Activated CD8-positive, alpha-beta memory T cell treated with anti-CD3 and anti-CD28 coated beads, Interleukin-2, amount 50 U/mL, for 1 hour (primary cell): Measurements from ENCODE around the gene DCDC1.

Experiments used
- DNase-seq: peaks from one replicate; pipeline ENCODE4 v3.0.0-alpha.2; 2020; ENCODE audit errors: extremely low read depth

Gene DCDC1

DNA sequence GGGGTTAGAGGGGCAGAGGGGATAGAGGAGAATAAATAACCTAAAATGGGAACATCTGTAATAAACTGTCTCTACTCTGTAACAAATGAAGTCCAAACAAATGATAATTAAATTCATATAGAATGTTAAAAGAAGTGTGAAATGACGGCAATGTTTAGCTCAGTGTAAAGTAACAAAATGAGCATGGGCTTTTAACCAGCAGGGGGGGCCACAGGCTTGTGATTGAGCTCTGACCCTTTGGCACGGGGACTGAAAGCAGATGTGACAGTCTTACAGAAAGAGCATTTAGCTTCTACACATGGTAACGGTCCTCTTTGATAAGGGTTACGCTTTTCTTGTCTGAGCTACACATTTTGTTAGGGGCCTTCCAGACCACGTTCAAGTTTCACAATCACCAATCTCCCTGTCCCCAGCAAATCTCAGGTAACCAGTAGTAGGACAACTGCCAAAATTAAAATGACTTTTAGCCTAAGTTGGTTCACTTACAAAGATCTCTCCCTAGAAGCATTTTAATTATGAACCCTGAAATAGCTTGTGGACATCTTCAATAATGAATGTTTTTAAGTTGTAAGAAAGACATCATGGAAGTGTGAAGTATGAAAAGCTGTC lies 262.5 kb downstream of the DCDC1 start:
- no peak for DNase-seq

DNA sequence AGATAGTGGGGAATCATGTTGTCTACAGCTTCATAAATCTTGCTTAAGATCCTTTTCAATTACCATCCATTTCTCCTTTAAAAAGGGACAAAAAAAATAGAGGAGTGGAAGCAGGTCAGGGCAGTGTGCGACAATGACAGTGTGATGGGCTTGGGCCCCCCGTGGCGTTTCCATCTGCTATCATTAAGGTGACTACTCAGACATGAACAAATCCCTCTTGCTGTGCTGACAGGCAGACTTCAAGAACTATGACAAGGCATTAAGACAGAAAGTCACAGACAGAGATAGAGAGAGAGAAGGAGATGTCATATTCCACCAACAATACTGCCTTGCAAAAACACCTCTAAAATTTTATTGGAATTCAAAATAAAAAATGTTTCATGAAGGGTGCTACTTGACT lies 263.2 kb downstream of the DCDC1 start:
- DNase-seq, result no peak

DNA sequence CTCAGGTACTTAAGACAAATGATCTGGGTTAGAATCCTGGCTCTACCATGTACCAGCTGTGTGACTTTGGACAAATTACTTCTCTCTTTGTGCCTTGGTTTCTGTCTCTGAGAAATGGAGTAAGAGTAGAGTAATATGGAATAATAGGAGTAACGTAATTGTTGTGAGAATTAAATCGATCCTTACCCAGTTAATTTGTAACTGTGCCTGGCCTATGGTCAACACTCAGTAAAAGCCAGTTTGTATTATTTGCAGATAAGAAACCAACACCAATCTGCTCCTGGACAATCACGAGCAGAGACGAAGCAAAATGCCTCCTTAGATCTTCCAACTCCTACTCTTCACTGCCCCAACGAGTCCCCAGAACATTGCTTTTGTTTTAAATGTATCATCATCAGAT lies 266.7 kb downstream of the DCDC1 start:
- DNase-seq, result no peak

DNA sequence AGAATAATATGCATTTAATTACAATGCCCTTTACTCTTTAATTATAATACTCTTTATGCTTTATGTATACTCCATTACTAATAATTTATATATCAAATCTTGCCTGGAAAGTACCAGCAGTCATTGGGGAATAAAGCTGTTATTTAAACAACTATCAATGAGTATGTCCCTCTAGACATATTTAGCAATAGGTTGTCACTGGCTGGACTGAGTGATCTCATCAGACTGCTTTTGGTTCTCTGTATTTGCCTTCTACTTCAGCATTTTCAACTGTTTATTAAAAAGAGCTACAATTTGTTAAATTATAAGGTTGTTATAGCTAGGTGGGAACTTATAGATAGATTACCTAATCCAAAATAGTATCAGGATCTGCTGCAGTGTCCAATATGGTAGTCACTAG lies 267.2 kb downstream of the DCDC1 start:
- no peak for DNase-seq

DNA sequence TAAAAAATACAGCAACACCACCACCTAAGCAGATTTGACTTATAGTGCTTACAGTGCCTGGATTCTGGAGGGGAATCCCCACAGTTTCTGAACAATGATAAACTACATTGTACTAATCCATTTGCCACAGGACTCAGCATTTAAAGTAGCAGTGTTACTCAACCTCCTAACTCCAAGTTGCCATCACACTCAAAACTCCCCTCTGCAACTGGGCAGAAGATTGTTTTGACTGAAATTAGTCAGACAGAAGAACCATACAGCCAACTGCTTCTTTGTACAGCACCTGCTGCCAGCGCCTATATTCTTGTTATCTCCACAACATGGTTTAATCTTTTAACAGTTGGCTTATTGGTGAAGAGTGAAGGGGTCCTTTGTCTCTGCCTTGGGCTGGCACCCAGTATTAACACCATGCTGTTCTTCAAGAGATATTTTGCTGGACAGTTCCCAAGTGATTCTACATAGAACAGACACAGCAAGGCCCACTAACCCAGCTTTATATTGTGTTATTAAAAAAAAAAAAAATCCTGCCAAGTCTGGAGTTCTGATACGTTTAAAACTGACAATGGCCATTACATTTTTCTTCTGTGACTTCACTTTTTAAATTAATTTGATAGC lies 273.2 kb downstream of the DCDC1 start:
- DNase-seq, result no peak

DNA sequence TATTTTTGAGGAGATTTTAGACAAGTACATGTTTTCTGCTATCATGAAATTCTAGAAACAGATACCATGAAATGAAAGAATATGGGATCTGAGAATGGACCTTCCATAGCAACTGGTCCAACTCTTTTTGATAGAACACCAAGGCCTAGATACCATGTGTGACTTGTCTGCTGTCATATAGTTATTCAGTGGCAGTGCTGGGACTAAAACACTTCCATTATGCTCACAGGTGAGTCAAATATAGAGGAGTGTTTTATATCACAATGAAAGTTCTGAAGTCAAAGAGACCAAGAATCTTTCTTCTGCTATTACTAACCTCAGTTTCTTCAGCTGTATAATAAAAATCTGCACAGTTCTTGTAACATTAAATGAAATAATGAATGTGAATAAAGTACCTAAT lies 276.9 kb downstream of the DCDC1 start:
- no peak for DNase-seq

DNA sequence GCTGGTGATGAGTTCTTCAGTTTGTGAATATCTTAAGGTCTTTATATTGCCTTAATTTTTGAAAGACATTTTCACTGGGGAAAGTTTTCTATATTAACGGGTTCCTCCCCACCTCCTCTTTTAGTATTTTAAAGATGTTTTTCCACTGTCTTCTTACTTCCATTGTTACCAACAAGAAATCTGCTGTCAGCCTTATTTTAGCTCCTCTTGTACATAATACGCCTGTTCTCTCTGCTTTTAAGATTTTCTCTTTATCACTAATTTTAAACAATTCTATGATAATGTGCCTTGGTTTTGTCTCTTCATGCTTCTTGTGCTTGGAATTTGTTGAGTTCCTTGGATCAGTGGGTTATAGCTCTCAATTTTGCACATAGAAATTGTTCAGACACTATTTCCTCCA lies 280.4 kb downstream of the DCDC1 start:
- no peak for DNase-seq

DNA sequence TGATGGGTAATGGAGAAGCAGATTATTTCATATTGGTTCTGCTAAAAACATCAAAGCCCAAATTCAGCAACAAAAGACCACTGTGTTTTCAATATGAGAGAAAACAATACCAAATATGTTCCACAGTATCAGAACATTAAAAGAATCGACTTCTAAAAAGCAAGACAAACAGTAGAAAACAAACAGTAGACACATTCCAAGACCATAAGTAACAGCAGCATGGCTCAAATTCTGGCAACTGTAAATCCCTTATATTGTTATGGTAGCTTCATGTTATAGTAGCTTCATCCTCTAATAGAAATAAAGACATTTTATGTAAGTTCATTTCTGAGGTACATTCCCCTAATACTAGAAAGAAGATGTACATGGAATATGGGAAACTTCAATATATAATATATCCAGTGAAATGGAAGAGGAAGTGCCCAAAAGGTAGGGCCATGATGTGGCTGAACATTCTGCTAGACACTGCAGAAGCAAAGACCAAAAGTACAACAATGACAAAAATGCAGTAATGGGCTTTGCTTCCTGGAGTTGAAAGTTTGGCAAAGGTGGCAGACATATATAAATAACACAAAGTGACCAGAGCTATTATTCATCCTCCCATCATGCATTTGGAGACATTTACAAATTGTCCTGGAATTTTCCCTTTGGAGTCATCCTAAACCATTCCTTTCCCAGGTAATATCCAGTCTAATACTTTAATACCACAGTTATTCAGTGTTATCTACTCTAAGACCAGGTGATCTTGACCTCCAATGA lies 299.9 kb downstream of the DCDC1 start:
- DNase-seq, result no peak

DNA sequence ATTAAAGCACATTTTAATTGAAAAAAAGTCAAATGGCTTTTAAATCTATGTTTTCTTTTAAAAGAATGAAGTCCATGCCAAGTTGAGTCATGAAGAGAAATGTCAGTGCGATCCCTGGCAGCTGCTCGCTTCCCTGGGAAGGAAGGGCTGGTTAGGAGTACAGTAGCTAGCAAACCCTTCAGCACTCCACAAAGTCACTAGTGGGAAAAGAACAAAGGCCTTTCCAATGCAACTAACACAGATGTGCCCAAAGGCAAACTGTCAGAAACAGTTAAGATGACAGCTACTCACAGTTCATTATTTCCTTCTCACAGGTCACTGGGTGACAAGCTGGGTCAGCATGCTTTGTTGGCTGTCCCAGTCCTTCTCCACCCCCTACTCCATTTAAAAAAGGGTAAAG lies 308.7 kb downstream of the DCDC1 start:
- DNase-seq, result no peak

DNA sequence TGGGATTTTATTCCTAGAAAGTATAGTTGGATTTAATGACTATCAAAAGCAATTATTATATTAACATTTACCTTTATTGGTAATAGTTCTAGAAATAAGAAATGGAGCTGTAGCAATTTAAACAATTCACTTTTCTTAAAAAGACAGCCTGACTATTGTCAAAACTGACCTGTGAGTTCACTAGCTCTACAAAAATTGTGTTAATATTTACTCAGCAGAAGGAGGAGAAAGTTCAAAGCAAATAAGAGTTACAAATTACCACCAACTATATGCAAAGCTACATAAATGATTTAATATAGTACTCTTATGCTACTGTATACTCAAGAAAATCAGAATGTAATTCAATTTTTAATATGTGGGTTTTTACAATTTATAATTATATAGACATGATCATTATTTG lies 310.0 kb downstream of the DCDC1 start:
- no peak for DNase-seq

DNA sequence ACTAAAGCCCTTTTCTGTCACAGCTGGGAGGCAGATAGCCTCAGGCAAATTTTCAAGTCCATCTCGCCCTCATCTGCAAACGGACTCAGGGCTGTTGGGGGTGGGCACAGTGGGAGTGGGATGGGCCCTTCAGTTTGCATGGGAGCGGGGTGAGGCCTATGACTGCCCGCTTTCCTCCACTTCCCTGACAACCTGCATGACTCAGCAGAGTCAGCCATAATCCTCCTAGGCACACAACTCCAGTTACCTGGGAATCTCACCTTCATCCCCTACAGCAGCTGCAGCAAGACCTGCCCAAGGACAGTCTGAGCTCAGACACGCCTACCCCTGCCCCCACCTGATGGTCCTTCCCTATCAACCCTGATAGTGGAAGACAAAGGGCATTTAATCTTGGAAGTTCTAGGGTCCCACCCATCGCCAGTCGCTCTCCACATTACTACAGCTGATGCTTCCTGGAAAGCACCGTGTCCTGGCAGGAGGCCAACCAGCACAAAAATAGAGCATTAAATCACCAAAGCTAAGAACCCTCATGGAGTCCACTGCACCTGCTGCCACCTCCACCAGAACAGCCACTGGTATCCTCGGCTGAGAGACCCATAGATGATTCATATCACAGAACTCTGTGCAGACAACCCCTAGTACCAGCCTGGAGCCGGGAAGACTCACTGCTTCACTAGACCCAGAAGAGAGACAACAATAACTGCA lies 319.3 kb downstream of the DCDC1 start:
- no peak for DNase-seq

DNA sequence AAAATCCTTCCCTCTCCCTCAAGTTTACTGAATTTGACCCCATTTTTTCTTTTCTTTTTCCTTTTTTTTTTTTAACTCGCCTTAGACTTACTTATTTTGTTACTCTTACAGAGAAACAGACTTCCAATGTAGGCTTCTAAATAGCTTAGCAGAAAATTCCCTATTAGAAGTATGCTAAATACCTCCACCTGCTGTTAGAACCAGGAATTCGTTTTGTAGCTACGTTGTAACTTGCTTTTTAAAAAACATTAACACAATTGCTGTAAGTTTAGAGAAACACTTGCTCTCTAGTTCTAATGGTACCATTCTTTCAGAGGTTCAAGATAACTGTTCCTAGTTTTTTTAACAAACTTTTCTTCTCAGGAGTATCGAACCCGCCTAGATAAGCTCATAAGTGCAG lies 324.2 kb downstream of the DCDC1 start:
- DNase-seq, result no peak

DNA sequence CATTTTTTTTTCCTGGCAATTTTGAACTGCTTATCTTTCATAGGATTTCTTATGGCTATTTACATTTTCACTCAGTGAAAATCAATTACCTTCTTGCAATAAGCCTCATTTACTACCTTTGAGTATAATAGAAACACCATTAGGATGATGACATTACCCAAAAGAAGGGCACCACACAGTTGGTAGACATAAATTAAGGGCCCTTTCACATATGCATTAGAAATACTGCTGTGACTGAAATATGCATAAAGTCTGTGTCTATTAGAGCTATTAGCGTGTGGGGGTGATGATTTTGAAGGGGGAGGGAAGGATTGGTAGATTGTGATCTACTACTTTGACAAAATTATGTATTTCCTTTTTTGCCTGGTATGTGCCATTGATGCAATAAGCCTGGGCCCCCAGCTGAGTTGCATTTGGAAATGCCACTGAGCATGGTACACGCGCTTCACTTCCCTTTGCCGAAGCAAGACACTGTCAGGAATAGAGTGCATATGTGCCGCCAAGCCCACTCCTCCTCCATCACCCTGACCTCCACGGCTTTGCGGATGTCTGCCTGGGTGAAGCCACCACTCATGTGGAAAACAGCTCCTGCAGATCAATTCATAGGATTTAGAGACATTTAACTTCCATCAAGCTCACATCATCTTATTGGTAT lies 339.3 kb downstream of the DCDC1 start:
- DNase-seq, result no peak

DNA sequence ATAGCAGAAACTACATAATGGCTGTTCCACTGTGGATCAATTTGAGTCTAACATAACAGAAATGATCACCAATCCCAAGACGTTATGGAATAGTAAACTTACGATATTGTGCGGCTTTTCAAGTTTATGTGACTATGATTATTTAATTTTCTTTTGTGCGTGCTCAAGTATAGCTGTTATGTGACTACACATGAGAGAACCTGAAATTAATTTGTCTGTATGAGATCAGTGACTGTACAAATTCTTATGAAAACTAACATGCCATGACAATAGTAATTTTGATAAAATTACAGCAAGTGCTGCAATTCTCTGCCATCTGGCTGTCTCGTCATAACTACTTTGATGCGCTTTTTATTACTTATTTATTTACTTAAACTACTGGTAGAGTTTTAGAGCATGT lies 343.2 kb downstream of the DCDC1 start:
- DNase-seq, result no peak

DNA sequence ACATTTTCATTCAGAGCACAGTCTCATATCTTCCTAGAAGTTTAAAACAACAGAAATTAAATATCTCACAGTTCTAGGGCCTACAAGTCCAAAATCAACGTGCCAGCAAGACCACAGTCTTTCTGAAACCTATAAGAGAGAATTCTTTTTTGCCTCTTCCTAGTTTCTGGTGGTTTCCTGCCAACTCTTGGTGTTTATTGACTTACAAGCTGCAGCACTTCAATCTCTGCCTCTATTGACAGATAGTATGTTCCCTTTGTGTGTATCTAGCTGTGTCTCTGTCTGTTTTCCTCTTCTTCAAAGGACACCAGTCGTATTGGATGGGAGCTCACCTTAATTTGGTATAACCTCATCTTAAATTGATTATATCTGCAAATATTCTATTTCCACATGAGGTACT lies 347.5 kb downstream of the DCDC1 start:
- DNase-seq, result no peak

DNA sequence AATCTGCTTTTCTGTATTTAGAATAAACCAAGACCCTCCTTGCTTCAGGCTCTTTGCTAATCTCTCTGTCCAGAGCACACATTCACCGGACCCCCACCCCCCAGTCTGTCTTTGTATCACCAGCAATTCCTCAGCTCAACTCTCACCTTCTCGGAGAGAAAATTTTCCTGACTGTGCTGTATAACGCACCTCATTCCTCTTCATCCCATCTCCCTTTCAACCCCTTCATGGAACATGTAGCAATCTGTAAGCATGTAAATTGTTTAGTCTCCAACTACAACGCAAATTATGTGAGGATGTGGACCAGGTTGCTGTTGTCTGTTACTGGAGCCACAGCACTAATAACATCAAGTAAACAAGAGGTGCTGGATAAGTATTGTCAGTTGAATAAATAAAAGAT lies 349.8 kb downstream of the DCDC1 start:
- no peak for DNase-seq

DNA sequence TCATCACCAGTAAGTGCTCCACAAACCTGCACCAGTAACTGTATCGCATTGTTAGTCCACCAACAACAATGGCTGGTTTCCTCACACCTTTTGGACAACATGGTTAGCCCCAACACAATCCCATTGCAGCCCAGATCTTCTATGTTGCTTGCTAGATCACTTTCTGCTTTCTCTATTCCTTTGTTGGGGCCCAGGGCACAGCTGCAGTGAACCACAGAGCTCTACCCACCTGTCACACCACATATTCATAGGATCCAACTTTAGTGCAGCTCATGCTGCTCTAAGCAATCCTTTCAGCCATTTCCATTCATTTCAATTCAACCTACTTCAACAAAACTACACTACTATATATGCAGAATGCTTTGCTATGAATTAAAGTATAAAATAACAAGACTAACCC lies 364.3 kb downstream of the DCDC1 start:
- DNase-seq, result no peak

DNA sequence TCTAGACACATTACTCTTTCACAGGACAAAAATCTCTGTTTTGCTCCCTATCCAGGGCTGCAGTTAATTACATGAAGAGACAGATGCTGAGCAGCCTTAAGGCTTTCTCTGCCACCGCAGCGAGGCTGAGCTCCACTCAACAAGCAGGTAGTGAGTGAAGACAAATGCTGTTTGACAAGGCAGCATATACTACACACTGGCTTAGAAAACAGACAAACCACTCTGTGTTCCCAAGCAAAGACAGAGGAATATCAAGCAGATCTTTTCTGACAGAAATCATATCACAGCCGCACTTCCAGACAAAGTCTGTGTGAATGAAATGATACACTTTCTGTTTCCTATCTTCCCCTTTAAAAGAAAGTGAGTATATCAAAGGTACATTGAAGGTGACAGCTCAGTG lies 368.1 kb downstream of the DCDC1 start:
- DNase-seq, result no peak

DNA sequence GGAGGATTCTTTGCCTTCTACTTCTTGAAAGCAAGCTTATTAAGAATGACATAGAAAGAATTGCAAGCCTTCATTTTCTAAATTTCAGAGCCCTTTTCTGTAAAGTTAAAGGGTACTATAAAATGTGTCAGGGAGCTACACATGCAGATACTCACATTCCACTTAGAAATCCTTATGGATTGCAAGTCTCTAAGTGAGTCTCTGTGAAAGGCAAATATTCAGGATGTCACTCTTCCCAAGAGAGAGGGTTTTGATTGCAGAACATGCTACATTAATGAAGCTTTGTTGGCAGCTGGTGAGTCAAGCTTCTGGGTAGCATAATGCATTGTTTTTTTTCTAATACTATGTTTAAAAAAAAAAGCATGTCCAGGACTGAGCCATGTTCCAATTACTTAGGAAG lies 369.2 kb downstream of the DCDC1 start:
- no peak for DNase-seq

DNA sequence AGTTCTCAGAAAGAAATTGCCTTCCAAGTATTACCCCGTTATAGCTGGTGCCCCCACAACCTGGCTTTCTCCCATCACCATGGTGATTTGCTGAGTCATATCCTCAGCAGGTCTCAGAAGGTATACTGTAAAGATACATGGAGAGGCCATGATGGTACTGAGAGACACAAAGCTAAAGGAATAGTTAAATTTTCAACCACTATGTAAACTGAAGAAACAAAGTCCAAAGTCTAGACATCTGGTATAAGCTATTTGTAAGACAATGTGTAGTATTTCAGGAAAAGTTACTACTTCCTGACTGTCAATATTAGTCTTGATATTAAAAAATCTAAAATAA lies 377.1 kb downstream of the DCDC1 start:
- DNase-seq, result no peak

DNA sequence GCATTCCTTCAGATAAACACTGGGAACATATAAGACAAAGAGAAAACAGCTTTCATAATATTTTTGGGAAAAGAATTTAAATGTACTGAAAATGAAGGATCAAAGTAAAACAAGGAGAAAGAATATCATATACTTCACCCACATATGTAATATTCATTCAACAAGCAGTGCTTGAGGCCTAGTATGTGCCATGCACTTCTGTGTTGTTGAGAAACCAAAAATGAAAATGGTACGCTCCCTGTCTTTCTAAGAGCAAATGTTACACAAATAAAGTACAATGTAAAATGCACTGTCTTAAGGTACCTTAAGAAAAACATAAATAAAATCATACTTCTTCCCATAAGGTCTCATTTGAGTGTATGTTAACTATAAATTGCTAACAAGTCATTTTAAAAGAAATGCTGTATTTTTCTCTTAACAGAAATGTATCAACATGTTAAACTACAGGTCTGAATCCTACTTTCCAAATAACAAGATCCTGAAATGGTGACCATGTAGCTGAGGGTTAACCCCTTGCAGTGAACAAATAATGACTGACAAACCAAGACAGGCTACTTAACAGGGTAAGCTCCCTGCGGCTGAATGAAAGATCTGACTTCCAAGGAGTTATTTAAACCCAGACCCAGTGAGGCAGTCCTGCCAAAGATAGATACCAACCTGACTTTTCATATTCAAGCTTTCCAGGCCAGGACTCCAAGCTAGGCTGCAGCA lies 377.6 kb downstream of the DCDC1 start:
- no peak for DNase-seq

DNA sequence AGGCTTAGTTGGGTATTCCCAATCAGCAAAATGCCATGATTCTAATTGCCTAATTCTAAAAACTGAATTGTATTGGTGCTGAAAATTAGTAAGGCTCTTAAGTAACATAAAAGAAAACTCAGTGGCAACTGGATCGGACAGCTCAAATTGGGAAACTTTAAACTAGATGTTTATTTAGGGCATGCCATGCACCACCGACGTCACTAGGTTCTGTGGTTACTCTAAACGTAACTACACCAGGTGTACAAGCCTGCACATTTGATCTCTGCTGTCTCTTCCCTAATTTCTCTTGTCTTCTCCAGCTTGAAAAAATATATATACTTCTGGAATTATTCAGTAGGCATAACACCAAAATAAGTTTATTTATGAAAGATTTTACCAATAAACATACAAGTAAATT lies 378.2 kb downstream of the DCDC1 start:
- DNase-seq, result no peak
